K562 (cell line): Measurements from ENCODE around the gene KNL1. TPM values are rescaled to one million over a fixed set of nuclear protein-coding genes. Genes with fewer than 3 reads are reported as not detected.
"Not testable (repeated sequence)": the region's sequence is repeated elsewhere in the genome, so short reads cannot be mapped to it uniquely, and the experiment has no call there.

Experiments
- ARID1B ChIP-seq: fragments of 450-650 bp; IDR thresholded peaks from 2 replicates; pipeline ENCODE4 v1.6.1; 2016; ENCODE audit warnings: antibody characterized with exemption, mild to moderate bottlenecking, inconsistent platforms
- DPF2 ChIP-seq: fragments of 450-650 bp; IDR thresholded peaks from 2 replicates; pipeline ENCODE4 v1.6.1; 2016
- LARP7 ChIP-seq: fragments of 450-650 bp; IDR thresholded peaks from 2 replicates; pipeline ENCODE4 v1.6.1; 2016
- MLLT1 ChIP-seq, 2 experiments: fragments of 450-650 bp; IDR thresholded peaks; 2 replicates each; pipeline ENCODE4 v1.6.1; 2016
- OTX1 ChIP-seq: fragments of 450-650 bp; formaldehyde crosslinking; IDR thresholded peaks from 2 replicates; pipeline ENCODE4 v1.4.0; 2022; ENCODE audit warnings: mild to moderate bottlenecking
- SMARCA4 ChIP-seq: fragments of 450-650 bp; IDR thresholded peaks from 2 replicates; pipeline ENCODE4 v1.6.1; 2016
- SPI1 ChIP-seq: IDR thresholded peaks from 2 replicates; pipeline ENCODE4 v1.6.1; 2011; ENCODE audit warnings: low read depth, low read length, control low read depth, borderline replicate concordance
- ZBTB40 ChIP-seq, 2 experiments: fragments of 450-650 bp in 1 of 2; sonication (generic) in 1 of 2; formaldehyde crosslinking in 1 of 2; IDR thresholded peaks; 2 replicates each; pipeline versions ENCODE4 v1.7.1 to v1.9.0; 2016 to 2022; ENCODE audit warnings: inconsistent platforms in 1 of 2, mild to moderate bottlenecking in 1 of 2, missing genetic modification reagents in 1 of 2
- ZC3H8 ChIP-seq: fragments of 450-650 bp; IDR thresholded peaks from 2 replicates; pipeline ENCODE4 v1.6.1; 2017
- polyA plus RNA-seq, 8 experiments: library from polyadenylated mRNA; depleted of rRNA in 4 of 8; stranded (reverse) in 5 of 8; unstranded in 3 of 8; fragments of >200 nt; fragmentation: Nextera tagmentation in 2 of 8; fragmentation: Illumina TruSeq in 1 of 8; extraction: Ambion mirVana in 2 of 8; extraction: Trizol in 1 of 8; gene quantifications; 2 replicates each; pipeline versions ENCODE4 v1.2.1 to v1.2.3, GENCODE V29; 2011 to 2014; ENCODE audit warnings: inconsistent platforms in 1 of 8, missing spikeins in 1 of 8
- total RNA-seq, 7 experiments: library from RNA; depleted of rRNA in 6 of 7; stranded (reverse); fragments of >200 nt in 6 of 7; fragmentation: Illumina TruSeq in 2 of 7; extraction: Trizol in 2 of 7; gene quantifications; 2 replicates each; pipeline versions ENCODE4 v1.2.1 to v1.2.3, GENCODE V29; 2011 to 2021; ENCODE audit warnings: low replicate concordance in 1 of 7

The KNL1 gene
- total and polyA plus RNA-seq, 9 of the 15 experiments (the other 6 are each of a cell fraction or from before 2014, with no cell fraction given): 14.5 to 65.4 (median 34.6) TPM

GRCh38 chr15:40680959-40681358, 86.9 kb downstream of the KNL1 start (continued):
- TF ChIP-seq ZBTB40 (IDR thresholded peaks at IDR 0.05) (peak; percentile 24; the same call in 1 of the 2 replicates), DPF2 (0 out of 2 replicates have a peak, but pooled peaks have one; percentile 20), OTX1 (CRISPR knock-in tag) (0 out of 2 replicates have a peak, but pooled peaks have one; percentile 21), ARID1B (peak; percentile 33; the same call in 1 of the 2 replicates), LARP7 (peak; percentile 62; the same call in 1 of the 2 replicates), MLLT1 (IDR thresholded peaks at IDR 0.05) (0 out of 4 replicates have a peak, but pooled peaks of 1 of the 2 experiments have one; percentile 33), ZC3H8 (0 out of 2 replicates have a peak, but pooled peaks have one; percentile 45), SMARCA4 (peak; percentile 23; the same call in 1 of the 2 replicates), SPI1 (peak; percentile 84)
- TF ChIP-seq ZBTB40 (CRISPR knock-in tag; IDR thresholded peaks at IDR 0.05): not testable (repeated sequence)
- TF ChIP-seq, all 486 proteins: peak for 18; not testable (repeated sequence) for 468
